Measurements from ENCODE around the gene ADCY3. TPM values are rescaled to one million over a fixed set of nuclear protein-coding genes. Genes with fewer than 3 reads are reported as not detected.

ADCY3 gene
- total and polyA plus RNA-seq, 2 of the 4 experiments (the other 2 are of a cell fraction), result 17.4 to 46.1 TPM

- no peaks in the 10 kb centered on the region for H3K9me1 ChIP-seq (ENCODE audit: insufficient read depth, low read length)
- H2AFZ ChIP-seq (replicated peaks; ENCODE audit: low read length, poor library complexity), result peak overlapping the region; percentile 43
- H2BK15ac ChIP-seq (ENCODE audit: low read depth, low read length), result no peak overlapping the region
- ChIA-PET POLR2A (ENCODE audit: unreplicated experiment) (no interaction called here), CTCF (no interaction called here)
- no peak overlapping the region for H2AK5ac ChIP-seq (ENCODE audit: low read depth, low read length)
- no peaks in the 10 kb centered on the region for H4K20me1 ChIP-seq (ENCODE audit: insufficient read depth, low read length)
- H3K56ac ChIP-seq (ENCODE audit: extremely low read depth, insufficient read depth, low read length), result no peak overlapping the region
- H3K9ac ChIP-seq (ENCODE audit: low read depth, low read length), result no peak overlapping the region
- TF ChIP-seq SMC3 (IDR thresholded peaks at IDR 0.05; ENCODE audit: low read depth, low read length), result no peak
- TF ChIP-seq CEBPB (IDR thresholded peaks at IDR 0.05; ENCODE audit: low read depth, low read length), result no peak
- TF ChIP-seq RCOR1 (IDR thresholded peaks at IDR 0.05; ENCODE audit: insufficient replicate concordance, low read length), result no peak
- TF ChIP-seq, protein P1, sequence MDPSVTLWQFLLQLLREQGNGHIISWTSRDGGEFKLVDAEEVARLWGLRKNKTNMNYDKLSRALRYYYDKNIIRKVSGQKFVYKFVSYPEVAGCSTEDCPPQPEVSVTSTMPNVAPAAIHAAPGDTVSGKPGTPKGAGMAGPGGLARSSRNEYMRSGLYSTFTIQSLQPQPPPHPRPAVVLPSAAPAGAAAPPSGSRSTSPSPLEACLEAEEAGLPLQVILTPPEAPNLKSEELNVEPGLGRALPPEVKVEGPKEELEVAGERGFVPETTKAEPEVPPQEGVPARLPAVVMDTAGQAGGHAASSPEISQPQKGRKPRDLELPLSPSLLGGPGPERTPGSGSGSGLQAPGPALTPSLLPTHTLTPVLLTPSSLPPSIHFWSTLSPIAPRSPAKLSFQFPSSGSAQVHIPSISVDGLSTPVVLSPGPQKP (IDR thresholded peaks at IDR 0.05; ENCODE audit: borderline replicate concordance, low read depth, low read length), result no peak
- no peak for TF ChIP-seq RAD21 (IDR thresholded peaks at IDR 0.05; ENCODE audit: low read length)
- no peak for TF ChIP-seq FOS (IDR thresholded peaks at IDR 0.05; ENCODE audit: low read depth, low read length)
- TF ChIP-seq CHD1 (IDR thresholded peaks at IDR 0.05; ENCODE audit: low read depth, low read length), result no peak
- TF ChIP-seq MAZ (IDR thresholded peaks at IDR 0.05; ENCODE audit: borderline replicate concordance, low read depth, low read length), result no peak
- no peak for TF ChIP-seq BHLHE40 (IDR thresholded peaks at IDR 0.05; ENCODE audit: low read depth, low read length)
- H3K27ac ChIP-seq (ENCODE audit: insufficient read depth, low read length), result no peak overlapping the region
- H4K5ac ChIP-seq (ENCODE audit: low read depth, low read length), result no peak overlapping the region
- no peaks in the 10 kb centered on the region for H3K79me1 ChIP-seq (ENCODE audit: low read depth in 1 of 2, low read length in 2 of 2)
- H3K4ac ChIP-seq (ENCODE audit: low read depth, low read length), result no peak overlapping the region
- no peak overlapping the region for H2BK5ac ChIP-seq (ENCODE audit: low read depth, low read length, poor library complexity, severe bottlenecking)
- BruUV-seq (replicated peaks), result no TSS peak
- DNase-seq (no peak), ATAC-seq (ENCODE audit: low read depth) (no peak)
- H3K36me3 ChIP-seq (ENCODE audit: control insufficient read depth, insufficient read depth, low read length), result no peaks in the 10 kb centered on the region
- peaks cover 2% of the 10 kb centered on the region; the same call in 1 of the 2 replicates for H3K27me3 ChIP-seq (ENCODE audit: control insufficient read depth, insufficient read depth, low read length)
- dilution Hi-C loops (cut with HindIII; ENCODE audit: low sequenced_read_pairs, unreplicated experiment), result no loop called here
- intact Hi-C loops (cut with micrococcal nuclease), result no loop called here
- H3K4me1 ChIP-seq (ENCODE audit: control insufficient read depth, insufficient read depth, low read length), result peaks cover 1% of the 10 kb centered on the region; the same call in 1 of the 2 replicates
- H4K91ac ChIP-seq (ENCODE audit: insufficient read depth, low read depth, low read length), result no peak overlapping the region
- no peak overlapping the region for H3K4me3 ChIP-seq (ENCODE audit: insufficient read depth, low read depth, low read length)
- no peak overlapping the region for H4K8ac ChIP-seq (ENCODE audit: low read depth in 2 of 2, low read length in 2 of 2)
- H2BK120ac ChIP-seq (ENCODE audit: low read depth, low read length), result no peak overlapping the region
- H3K23ac ChIP-seq (ENCODE audit: low read depth, low read length), result no peak overlapping the region
- WGBS, 2 experiments (ENCODE audit: extremely low coverage in 2 of 2, insufficient read length in 1 of 2), result 80% methylated on average over 2 of the region's 5 CpGs; no CpG with 5 or more reads in 1 of the 2 experiments
- no peak overlapping the region for H3K4me2 ChIP-seq (ENCODE audit: low read depth, low read length)
- in situ Hi-C loops (cut with MboI; ENCODE audit: low sequenced_read_pairs), result no loop called here
- no peak overlapping the region for H2AK9ac ChIP-seq (replicated peaks; ENCODE audit: low read depth, low read length, poor library complexity)
- H3K14ac ChIP-seq (replicated peaks; ENCODE audit: low read depth, low read length), result no peak overlapping the region
- H3K9me3 ChIP-seq (ENCODE audit: control insufficient read depth, insufficient read depth, low read length), result no peaks in the 10 kb centered on the region
- no peak overlapping the region for H2BK20ac ChIP-seq (ENCODE audit: low read depth, low read length)
- no peak overlapping the region for H3K18ac ChIP-seq (ENCODE audit: low read depth, low read length)
Measured at GRCh38 chr2:24935145-24935544, 15.1 kb upstream of the ADCY3 start.

Data from IMR-90 (cell line).